ENCODE measurements around the gene CAMSAP2.

DNA sequence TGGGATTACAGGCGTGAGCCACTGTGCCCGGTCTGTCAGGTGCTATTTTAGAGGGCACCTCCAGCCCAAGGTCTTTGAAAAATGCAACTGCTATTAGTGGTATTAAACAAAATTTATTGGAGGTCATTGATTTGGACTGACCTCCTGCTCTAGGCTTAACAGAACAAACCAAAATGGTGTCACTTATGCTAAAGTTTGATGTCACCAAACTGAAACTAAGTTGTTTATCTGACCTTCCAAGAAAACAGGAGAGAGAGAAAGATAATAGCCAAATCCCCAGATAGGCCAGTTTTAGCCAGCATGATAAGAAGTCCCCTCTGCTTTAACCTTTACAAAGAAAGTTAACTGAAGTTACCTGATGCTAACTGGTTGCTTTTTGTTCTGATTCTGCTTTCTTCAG, 147.9 kb downstream of the CAMSAP2 start:
- TF ChIP-seq, protein P1, sequence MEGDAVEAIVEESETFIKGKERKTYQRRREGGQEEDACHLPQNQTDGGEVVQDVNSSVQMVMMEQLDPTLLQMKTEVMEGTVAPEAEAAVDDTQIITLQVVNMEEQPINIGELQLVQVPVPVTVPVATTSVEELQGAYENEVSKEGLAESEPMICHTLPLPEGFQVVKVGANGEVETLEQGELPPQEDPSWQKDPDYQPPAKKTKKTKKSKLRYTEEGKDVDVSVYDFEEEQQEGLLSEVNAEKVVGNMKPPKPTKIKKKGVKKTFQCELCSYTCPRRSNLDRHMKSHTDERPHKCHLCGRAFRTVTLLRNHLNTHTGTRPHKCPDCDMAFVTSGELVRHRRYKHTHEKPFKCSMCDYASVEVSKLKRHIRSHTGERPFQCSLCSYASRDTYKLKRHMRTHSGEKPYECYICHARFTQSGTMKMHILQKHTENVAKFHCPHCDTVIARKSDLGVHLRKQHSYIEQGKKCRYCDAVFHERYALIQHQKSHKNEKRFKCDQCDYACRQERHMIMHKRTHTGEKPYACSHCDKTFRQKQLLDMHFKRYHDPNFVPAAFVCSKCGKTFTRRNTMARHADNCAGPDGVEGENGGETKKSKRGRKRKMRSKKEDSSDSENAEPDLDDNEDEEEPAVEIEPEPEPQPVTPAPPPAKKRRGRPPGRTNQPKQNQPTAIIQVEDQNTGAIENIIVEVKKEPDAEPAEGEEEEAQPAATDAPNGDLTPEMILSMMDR (conservative IDR thresholded peaks at IDR 0.05) = no peak
- no peak for TF ChIP-seq EZH2 (IDR thresholded peaks at IDR 0.05; ENCODE audit: low read depth)
